OCI-LY3 (cell line): ENCODE measurements around the gene ERCC2.
"Not testable (repeated sequence)": the region's sequence is repeated elsewhere in the genome, so short reads cannot be mapped to it uniquely, and the experiment has no call there.

Experiments
- H2AFZ ChIP-seq: fragments of 200-600, 300-600 bp; shearing (Covaris generic); 2 replicates; pipeline ENCODE4 v1.6.0; 2014; ENCODE audit warnings: antibody characterized with exemption, low read depth, low read length
- H3K27ac ChIP-seq: fragments of 200-600, 300-600 bp; sonication (generic); 2 replicates; pipeline ENCODE4 v1.5.1; 2014; ENCODE audit warnings: mild to moderate bottlenecking, low read length, moderate library complexity, mixed read lengths
- H3K27me3 ChIP-seq: fragments of 200-600, 300-600 bp; sonication (generic); 2 replicates; pipeline ENCODE4 v1.6.1; 2014; ENCODE audit warnings: low read depth, low read length, mixed read lengths
- H3K36me3 ChIP-seq: fragments of 200-600, 300-600 bp; sonication (generic); replicated peaks from 2 replicates; pipeline ENCODE3; 2014; ENCODE audit warnings: low read depth, low read length, mixed read lengths
- H3K4me1 ChIP-seq: fragments of 300-600, 200-600 bp; sonication (generic); 2 replicates; pipeline ENCODE4 v1.6.1; 2014; ENCODE audit warnings: low read length, mixed read lengths
- H3K4me2 ChIP-seq: fragments of 200-600, 300-600 bp; sonication (generic); 2 replicates; pipeline ENCODE4 v1.6.1; 2014; ENCODE audit warnings: low read length, mixed read lengths
- H3K4me3 ChIP-seq: fragments of 300-600, 200-600 bp; sonication (generic); 2 replicates; pipeline ENCODE4 v1.5.1; 2014; ENCODE audit warnings: antibody characterized with exemption, mild to moderate bottlenecking, low read length, moderate library complexity
- H3K79me2 ChIP-seq: fragments of 300-600, 200-600 bp; shearing (Covaris generic); 2 replicates; pipeline ENCODE4 v1.6.1; 2014; ENCODE audit warnings: mild to moderate bottlenecking, low read length, mixed read lengths
- H3K9ac ChIP-seq: fragments of 300-600, 200-600 bp; shearing (Covaris generic); 2 replicates; pipeline ENCODE4 v1.6.0; 2014; ENCODE audit warnings: mild to moderate bottlenecking, low read length, moderate library complexity
- H3K9me3 ChIP-seq: fragments of 200-600, 300-600 bp; shearing (Covaris generic); 2 replicates; pipeline ENCODE4 v1.6.1; 2014; ENCODE audit warnings: low read length, mixed read lengths; ENCODE audit not compliant: insufficient read depth
- H4K20me1 ChIP-seq: fragments of 200-600, 300-600 bp; sonication (generic); 2 replicates; pipeline ENCODE4 v1.6.1; 2016; ENCODE audit warnings: low read length, mixed read lengths; ENCODE audit not compliant: insufficient read depth
- EZH2phosphoT487 ChIP-seq: fragments of 200-600 bp; shearing (Covaris generic); IDR thresholded peaks from 2 replicates; pipeline ENCODE4 v1.6.1; 2018; ENCODE audit warnings: antibody characterized with exemption, mixed run types, low read depth
- TF ChIP-seq, protein P1 (sequence below): fragments of 200-600, 300-600 bp; sonication (generic); IDR thresholded peaks from 2 replicates; pipeline ENCODE4 v1.5.1; 2014; ENCODE audit warnings: antibody characterized with exemption, low read length, low read depth

Gene ERCC2

DNA sequence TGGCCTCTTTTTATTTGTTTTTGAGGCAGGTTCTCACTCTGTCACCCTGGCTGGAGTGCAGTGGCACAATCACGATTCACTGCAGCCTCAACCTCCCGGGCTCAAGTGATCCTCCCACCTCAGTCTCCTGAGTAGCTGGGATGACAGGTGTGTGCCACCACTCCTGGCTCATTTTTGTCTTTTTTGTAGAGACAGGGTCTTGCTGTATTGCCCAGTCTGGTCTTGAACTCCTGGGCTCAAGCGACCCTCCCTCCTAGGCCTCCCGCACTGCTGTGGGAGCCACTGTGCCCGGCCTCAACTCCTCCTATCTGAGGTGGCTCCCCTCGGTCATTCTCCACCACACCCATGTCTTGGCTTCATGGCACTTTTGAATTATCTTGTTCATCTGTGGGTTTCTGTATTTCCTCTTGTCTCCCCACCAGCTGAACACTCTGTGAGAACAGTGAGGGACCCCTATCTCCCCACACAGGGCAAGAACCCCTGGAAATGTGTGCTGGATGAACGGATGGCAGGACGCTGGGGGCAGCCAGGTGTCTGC is 55.6 kb downstream of the ERCC2 start:
- TF ChIP-seq EZH2phosphoT487 = no peak
- TF ChIP-seq, protein P1, sequence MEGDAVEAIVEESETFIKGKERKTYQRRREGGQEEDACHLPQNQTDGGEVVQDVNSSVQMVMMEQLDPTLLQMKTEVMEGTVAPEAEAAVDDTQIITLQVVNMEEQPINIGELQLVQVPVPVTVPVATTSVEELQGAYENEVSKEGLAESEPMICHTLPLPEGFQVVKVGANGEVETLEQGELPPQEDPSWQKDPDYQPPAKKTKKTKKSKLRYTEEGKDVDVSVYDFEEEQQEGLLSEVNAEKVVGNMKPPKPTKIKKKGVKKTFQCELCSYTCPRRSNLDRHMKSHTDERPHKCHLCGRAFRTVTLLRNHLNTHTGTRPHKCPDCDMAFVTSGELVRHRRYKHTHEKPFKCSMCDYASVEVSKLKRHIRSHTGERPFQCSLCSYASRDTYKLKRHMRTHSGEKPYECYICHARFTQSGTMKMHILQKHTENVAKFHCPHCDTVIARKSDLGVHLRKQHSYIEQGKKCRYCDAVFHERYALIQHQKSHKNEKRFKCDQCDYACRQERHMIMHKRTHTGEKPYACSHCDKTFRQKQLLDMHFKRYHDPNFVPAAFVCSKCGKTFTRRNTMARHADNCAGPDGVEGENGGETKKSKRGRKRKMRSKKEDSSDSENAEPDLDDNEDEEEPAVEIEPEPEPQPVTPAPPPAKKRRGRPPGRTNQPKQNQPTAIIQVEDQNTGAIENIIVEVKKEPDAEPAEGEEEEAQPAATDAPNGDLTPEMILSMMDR = no peak
- Histone ChIP-seq H3K79me2 (no peaks in the 10 kb centered on the region), H3K4me2 (no peak overlapping the region), H3K4me3 (no peak overlapping the region), H3K36me3 (no peaks in the 10 kb centered on the region), H3K9me3 (no peaks in the 10 kb centered on the region), H2AFZ (no peak overlapping the region), H3K27ac (no peak overlapping the region), H4K20me1 (no peaks in the 10 kb centered on the region), H3K9ac (no peak overlapping the region), H3K4me1 (no peaks in the 10 kb centered on the region), H3K27me3 (peaks cover 8% of the 10 kb centered on the region)

DNA sequence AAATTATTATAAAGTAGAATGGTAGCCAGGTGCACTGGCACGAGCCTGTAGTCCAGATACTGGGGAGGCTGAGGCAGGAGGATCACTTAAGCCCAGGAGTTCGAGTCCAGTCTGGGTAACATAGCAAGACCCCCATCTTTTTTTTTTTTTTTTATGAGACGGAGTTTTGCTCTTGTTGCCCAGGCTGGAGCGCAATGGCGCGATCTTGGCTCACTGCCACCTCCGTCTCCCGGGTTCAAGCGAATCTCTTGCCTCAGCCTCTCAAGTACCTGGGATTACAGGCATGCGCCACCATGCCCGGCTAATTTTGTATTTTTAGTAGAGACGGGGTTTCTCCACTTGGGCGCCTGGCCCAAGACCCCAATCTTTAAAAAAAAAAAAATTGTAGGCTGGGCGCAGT is 58.1 kb downstream of the ERCC2 start:
- not testable (repeated sequence) for H3K9ac ChIP-seq, H4K20me1 ChIP-seq, H3K79me2 ChIP-seq, H3K4me1 ChIP-seq, H3K4me2 ChIP-seq, H3K27me3 ChIP-seq, H2AFZ ChIP-seq, H3K36me3 ChIP-seq, H3K27ac ChIP-seq, H3K4me3 ChIP-seq, H3K9me3 ChIP-seq

DNA sequence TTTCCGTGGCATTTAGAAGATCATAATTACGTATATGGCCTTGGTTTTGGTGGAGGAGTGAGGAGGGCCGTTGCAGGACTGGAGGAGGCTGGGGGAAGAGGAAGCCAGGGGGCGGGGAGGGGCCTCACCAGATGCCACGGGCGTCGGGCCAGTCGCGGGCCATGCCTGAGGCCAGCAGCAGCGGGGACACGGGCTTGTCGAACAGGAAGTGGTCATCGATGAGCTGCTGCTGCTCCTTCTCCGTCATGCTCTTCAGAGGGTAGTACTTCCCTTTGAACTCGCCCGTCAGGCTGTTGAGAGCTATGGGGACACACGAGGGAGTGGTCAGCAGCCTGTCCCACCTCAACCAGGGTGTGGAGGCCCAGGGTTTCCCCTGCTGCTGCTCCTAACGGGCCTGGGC is 58.8 kb downstream of the ERCC2 start:
- Histone ChIP-seq H3K4me3 (no peak overlapping the region), H3K27me3 (peaks cover 3% of the 10 kb centered on the region; the same call in 1 of the 2 replicates), H2AFZ (no peak overlapping the region), H3K4me2 (no peak overlapping the region), H3K27ac (no peak overlapping the region), H3K9ac (no peak overlapping the region), H3K36me3 (no peaks in the 10 kb centered on the region), H3K4me1 (no peaks in the 10 kb centered on the region), H4K20me1 (no peaks in the 10 kb centered on the region), H3K79me2 (no peaks in the 10 kb centered on the region), H3K9me3 (no peaks in the 10 kb centered on the region)
- TF ChIP-seq EZH2phosphoT487 = no peak

DNA sequence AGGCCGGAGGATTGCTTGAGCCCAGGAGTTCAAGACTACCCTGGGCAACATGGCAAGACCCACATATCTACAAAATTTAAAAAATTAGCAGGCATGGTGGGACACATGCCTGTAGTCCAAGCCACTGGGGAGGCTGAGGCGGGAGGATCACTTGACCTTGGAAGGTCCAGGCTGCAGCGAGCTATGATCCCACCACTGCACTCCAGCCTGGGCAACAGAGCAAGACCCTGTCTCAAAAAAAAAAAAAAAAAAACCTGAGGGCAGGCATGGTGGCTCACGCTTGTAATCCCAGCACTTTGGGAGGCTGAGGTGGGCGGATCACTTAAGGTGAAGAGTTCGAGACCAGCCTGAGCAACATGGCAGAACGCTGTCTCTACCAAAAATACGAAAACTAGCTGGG is 61.1 kb downstream of the ERCC2 start:
- not testable (repeated sequence) for H3K27ac ChIP-seq, H2AFZ ChIP-seq, H3K79me2 ChIP-seq, H4K20me1 ChIP-seq, H3K4me1 ChIP-seq, H3K9me3 ChIP-seq, H3K4me3 ChIP-seq, H3K27me3 ChIP-seq, H3K4me2 ChIP-seq, H3K36me3 ChIP-seq, H3K9ac ChIP-seq

DNA sequence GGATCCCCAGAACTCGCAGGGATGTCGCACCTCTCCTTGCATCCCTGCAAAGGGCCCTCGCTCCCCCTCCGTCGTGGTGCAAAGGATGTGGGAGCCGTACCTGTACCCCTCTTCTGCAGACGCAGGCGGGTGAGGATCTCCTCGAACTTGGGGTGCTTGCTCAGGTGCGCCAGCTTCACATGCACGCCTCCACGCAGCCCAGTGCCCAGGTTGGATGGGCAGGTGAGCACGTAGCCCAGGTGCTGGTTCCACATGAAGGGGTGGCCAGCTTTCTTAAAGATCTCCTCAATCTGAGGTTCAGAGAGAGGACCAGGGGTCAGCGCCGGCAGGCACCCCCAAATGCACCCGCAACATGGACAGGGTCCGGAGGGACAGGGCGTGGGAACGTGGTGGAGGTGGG is 63.0 kb downstream of the ERCC2 start:
- H3K9me3 ChIP-seq = no peaks in the 10 kb centered on the region
- H3K4me1 ChIP-seq = no peaks in the 10 kb centered on the region
- TF ChIP-seq, protein P1 = no peak
- TF ChIP-seq EZH2phosphoT487 = no peak
- H3K79me2 ChIP-seq = no peaks in the 10 kb centered on the region
- no peaks in the 10 kb centered on the region for H4K20me1 ChIP-seq
- no peak overlapping the region for H3K27ac ChIP-seq
- no peak overlapping the region for H3K9ac ChIP-seq
- H3K4me3 ChIP-seq = no peak overlapping the region
- H3K36me3 ChIP-seq = no peaks in the 10 kb centered on the region
- H3K4me2 ChIP-seq = no peak overlapping the region
- no peaks in the 10 kb centered on the region for H3K27me3 ChIP-seq
- H2AFZ ChIP-seq = no peak overlapping the region
